Thoracic aorta (tissue), 2 donors: ENCODE measurements around the gene CDCA3. TPM values are rescaled to one million over a fixed set of nuclear protein-coding genes. Genes with fewer than 3 reads are reported as not detected.

Experiments used
- ATAC-seq: fragments of 150-250 bp; one replicate; pipeline ENCODE4 v1.8.0; 2017; ENCODE audit warnings: low read depth; ENCODE audit not compliant: insufficient number of reproducible peaks, low FRiP score
- DNase-seq: peaks from one replicate; pipeline ENCODE4 v3.0.0-alpha.2; 2020; ENCODE audit warnings: low spot score
- H3K27ac ChIP-seq, 2 donors: fragments of 200-600 bp; sonication (generic); 1 replicate in 1 of 2; 2 replicates in 1 of 2; pipeline ENCODE4 v1.5.1; 2016; ENCODE audit warnings: mild to moderate bottlenecking in 2 of 2, moderate library complexity in 2 of 2
- H3K27me3 ChIP-seq: fragments of 200-600 bp; sonication (generic); replicated peaks from 2 replicates; pipeline ENCODE4 v1.6.0; 2016; ENCODE audit warnings: mild to moderate bottlenecking; ENCODE audit not compliant: insufficient read depth
- H3K36me3 ChIP-seq: fragments of 200-600 bp; sonication (generic); one replicate; pipeline ENCODE4 v1.5.1; 2016
- H3K4me1 ChIP-seq, 2 donors: fragments of 200-600 bp; sonication (generic); 1 replicate in 1 of 2; 2 replicates in 1 of 2; pipeline versions ENCODE4 v1.5.1 to v1.6.0; 2016; ENCODE audit warnings: low read depth in 2 of 2, mild to moderate bottlenecking in 1 of 2; ENCODE audit not compliant: control insufficient read depth in 1 of 2
- H3K4me3 ChIP-seq: fragments of 200-600 bp; sonication (generic); 2 replicates; pipeline ENCODE4 v1.5.1; 2016; ENCODE audit warnings: mild to moderate bottlenecking
- H3K9me3 ChIP-seq: fragments of 200-600 bp; sonication (generic); 2 replicates; pipeline ENCODE4 v1.5.1; 2016
- CTCF ChIP-seq: fragments of 200-600 bp; sonication (generic); IDR thresholded peaks from one replicate; pipeline ENCODE4 v1.5.1; 2019; ENCODE audit warnings: antibody characterized with exemption
- total RNA-seq, 2 donors: library from RNA; depleted of rRNA; stranded (reverse); fragments of >200 nt; gene quantifications; one replicate each; pipeline versions ENCODE4 v1.1.0 to v1.2.3, GENCODE V29; 2016

Gene CDCA3
- total RNA-seq, 2 donors from 2014 or later: 1.8 to 1.9 TPM

- H3K27me3 ChIP-seq: no peaks in the 10 kb centered on the region
- ATAC-seq (no peak), DNase-seq (no peak)
- no peak overlapping the region for H3K27ac ChIP-seq
- no peak overlapping the region for H3K4me3 ChIP-seq
- H3K9me3 ChIP-seq: no peaks in the 10 kb centered on the region
- H3K4me1 ChIP-seq: no peaks in the 10 kb centered on the region
- TF ChIP-seq CTCF: no peak
- no peaks in the 10 kb centered on the region for H3K36me3 ChIP-seq
These were observed 37.7 kb downstream of the CDCA3 start for GRCh38 chr12:6813363-6813762.

- Histone ChIP-seq H3K9me3 (no peaks in the 10 kb centered on the region), H3K4me3 (no peak overlapping the region), H3K4me1 (no peaks in the 10 kb centered on the region), H3K27me3 (no peaks in the 10 kb centered on the region), H3K27ac (no peak overlapping the region), H3K36me3 (no peaks in the 10 kb centered on the region)
- no peak for ATAC-seq
- no peak for TF ChIP-seq CTCF
- no peak for DNase-seq
These were observed 40.3 kb downstream of the CDCA3 start for GRCh38 chr12:6810758-6811157.

GRCh38 chr12:6809056-6809455 lies 42.0 kb downstream of the CDCA3 start:
- Histone ChIP-seq H3K4me3 (no peak overlapping the region), H3K27me3 (no peaks in the 10 kb centered on the region), H3K27ac (no peak overlapping the region), H3K4me1 (no peaks in the 10 kb centered on the region), H3K9me3 (no peaks in the 10 kb centered on the region), H3K36me3 (no peaks in the 10 kb centered on the region)
- no peak for TF ChIP-seq CTCF
- ATAC-seq (no peak), DNase-seq (no peak)

- Histone ChIP-seq H3K9me3 (no peaks in the 10 kb centered on the region), H3K36me3 (no peaks in the 10 kb centered on the region), H3K4me3 (no peak overlapping the region), H3K27me3 (no peaks in the 10 kb centered on the region), H3K4me1 (no peaks in the 10 kb centered on the region), H3K27ac (no peak overlapping the region)
- no peak for DNase-seq
- ATAC-seq: no peak
- no peak for TF ChIP-seq CTCF
These were observed 43.9 kb downstream of the CDCA3 start for GRCh38 chr12:6807170-6807569.

- ATAC-seq (no peak), DNase-seq (no peak)
- no peak for TF ChIP-seq CTCF
- no peaks in the 10 kb centered on the region for H3K4me1 ChIP-seq
- no peaks in the 10 kb centered on the region for H3K36me3 ChIP-seq
- no peaks in the 10 kb centered on the region for H3K9me3 ChIP-seq
- H3K27me3 ChIP-seq: no peaks in the 10 kb centered on the region
- no peak overlapping the region for H3K27ac ChIP-seq
- H3K4me3 ChIP-seq: no peak overlapping the region
These were observed 51.9 kb downstream of the CDCA3 start for GRCh38 chr12:6799147-6799546.

Other genes starting within 250 kb of the CDCA3 start
- gene CHD4, start 243.9 kb downstream of the CDCA3 start, total RNA-seq: 100 to 1,000 TPM; 193 to 205 TPM
- 1 to 10 TPM; 4.8 to 6.8 TPM for gene LPAR5, start 215.3 kb downstream of the CDCA3 start, total RNA-seq
- gene ACRBP, start 203.9 kb downstream of the CDCA3 start, total RNA-seq: 1 to 10 TPM; 5.1 to 9.1 TPM
- gene ING4, start 188.2 kb downstream of the CDCA3 start, total RNA-seq: 10 to 100 TPM; 21.8 to 36.9 TPM
- gene ZNF384, start 161.9 kb downstream of the CDCA3 start, total RNA-seq: 10 to 100 TPM; 36.8 to 45.3 TPM
- 1 to 10 TPM; 3.1 to 4.2 TPM for gene PIANP, start 150.5 kb downstream of the CDCA3 start, total RNA-seq
- 10 to 100 TPM; 69.9 to 78.2 TPM for gene COPS7A, start 127.2 kb downstream of the CDCA3 start, total RNA-seq
- gene MLF2, start 98.1 kb downstream of the CDCA3 start, total RNA-seq: 100 to 1,000 TPM; 129 to 179 TPM
- 100 to 1,000 TPM; 168 to 186 TPM for gene PTMS, start 84.9 kb downstream of the CDCA3 start, total RNA-seq
- 1 to 10 TPM in 1 of 2 donors, under 1 TPM in 1; 0.95 to 1.5 TPM for gene LAG3, start 78.8 kb downstream of the CDCA3 start, total RNA-seq
- gene CD4, start 61.8 kb downstream of the CDCA3 start, total RNA-seq: 10 to 100 TPM; 22.3 to 25.0 TPM
- 1 to 10 TPM; 1.1 to 3.1 TPM for gene GPR162, start 29.5 kb downstream of the CDCA3 start, total RNA-seq
- 10 to 100 TPM; 66.1 to 77.7 TPM for gene P3H3, start 22.9 kb downstream of the CDCA3 start, total RNA-seq
- gene GNB3, start 10.4 kb downstream of the CDCA3 start, total RNA-seq: 10 to 100 TPM in 1 of 2 donors, 1 to 10 TPM in 1; 9.3 to 16.6 TPM
- 10 to 100 TPM; 54.3 to 62.7 TPM for gene USP5, start 864 bp upstream of the CDCA3 start, total RNA-seq
- 100 to 1,000 TPM; 287 to 322 TPM for gene TPI1, start 16.2 kb upstream of the CDCA3 start, total RNA-seq
- 10 to 100 TPM in 1 of 2 donors, 1 to 10 TPM in 1; 9.2 to 19.1 TPM for gene SPSB2, start 22.0 kb upstream of the CDCA3 start, total RNA-seq
- 1 to 10 TPM; 8.5 TPM for gene LRRC23, start 53.5 kb upstream of the CDCA3 start, total RNA-seq
- gene ENO2, start 63.3 kb upstream of the CDCA3 start, total RNA-seq: 10 to 100 TPM; 53.6 to 57.9 TPM
- 100 to 1,000 TPM; 109 to 163 TPM for gene ATN1, start 76.7 kb upstream of the CDCA3 start, total RNA-seq
- gene RNU7-1, start 92.5 kb upstream of the CDCA3 start, total RNA-seq: not detected
- gene C12orf57, start 92.7 kb upstream of the CDCA3 start, total RNA-seq: 100 to 1,000 TPM; 370 to 416 TPM
- 10 to 100 TPM; 19.0 to 24.0 TPM for gene PTPN6, start 100.1 kb upstream of the CDCA3 start, total RNA-seq
- 100 to 1,000 TPM; 103 to 139 TPM for gene PHB2, start 119.4 kb upstream of the CDCA3 start, total RNA-seq
- 10 to 100 TPM; 31.5 to 31.7 TPM for gene EMG1, start 119.6 kb upstream of the CDCA3 start, total RNA-seq
- 10 to 100 TPM; 40.5 to 51.9 TPM for gene LPCAT3, start 167.2 kb upstream of the CDCA3 start, total RNA-seq
- 100 to 1,000 TPM; 456 to 715 TPM for gene C1S, start 209.4 kb upstream of the CDCA3 start, total RNA-seq
- gene C1R, start 241.2 kb upstream of the CDCA3 start, total RNA-seq: 100 to 1,000 TPM; 811 to 997 TPM